ENCODE results near the gene CHRNA5.

DNA sequence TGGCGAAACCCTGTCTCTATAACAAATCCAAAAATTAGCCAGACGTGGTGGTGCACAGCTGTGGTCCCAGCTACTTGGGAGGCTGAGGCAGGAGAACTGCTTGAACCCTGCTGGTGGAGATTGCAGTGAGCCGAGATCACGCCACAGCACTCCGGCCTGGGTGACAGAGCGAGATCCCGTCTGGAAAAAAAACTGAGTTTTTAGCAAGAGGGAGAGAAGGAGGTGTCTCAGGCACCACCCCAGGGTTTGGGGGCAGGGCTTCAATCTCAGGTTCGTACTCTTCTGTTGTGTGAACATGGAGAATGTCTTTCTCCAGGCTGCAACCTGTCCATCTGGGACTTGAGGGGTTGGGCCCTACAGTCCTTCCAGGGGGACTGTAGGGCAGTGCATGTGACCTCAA, 52.7 kb downstream of the CHRNA5 start:
- TF ChIP-seq POLR2AphosphoS5 (IDR thresholded peaks at IDR 0.05; ENCODE audit: low read depth, low read length) (no peak), SPI1 (IDR thresholded peaks at IDR 0.05; ENCODE audit: low read depth, low read length) (no peak)
